Activated naive CD8-positive, alpha-beta T cell (primary cell): Measurements from ENCODE around the gene CDC16.

Source experiments
- H3K27ac Mint-ChIP-seq: one replicate; pipeline ENCODE4 v1.8.0; 2021; ENCODE audit warnings: mixed read lengths
- H3K27me3 Mint-ChIP-seq: one replicate; pipeline ENCODE4 v1.8.0; 2021; ENCODE audit warnings: mixed read lengths
- H3K36me3 Mint-ChIP-seq: one replicate; pipeline ENCODE4 v1.8.0; 2021; ENCODE audit warnings: mixed read lengths
- H3K4me1 Mint-ChIP-seq: one replicate; pipeline ENCODE4 v1.8.0; 2021; ENCODE audit warnings: low read depth, mixed read lengths
- H3K4me3 Mint-ChIP-seq: one replicate; pipeline ENCODE4 v1.8.0; 2021; ENCODE audit warnings: mild to moderate bottlenecking, mixed read lengths
- H3K9me3 Mint-ChIP-seq: one replicate; pipeline ENCODE4 v1.8.0; 2021; ENCODE audit warnings: low read depth, mixed read lengths

The CDC16 gene

DNA sequence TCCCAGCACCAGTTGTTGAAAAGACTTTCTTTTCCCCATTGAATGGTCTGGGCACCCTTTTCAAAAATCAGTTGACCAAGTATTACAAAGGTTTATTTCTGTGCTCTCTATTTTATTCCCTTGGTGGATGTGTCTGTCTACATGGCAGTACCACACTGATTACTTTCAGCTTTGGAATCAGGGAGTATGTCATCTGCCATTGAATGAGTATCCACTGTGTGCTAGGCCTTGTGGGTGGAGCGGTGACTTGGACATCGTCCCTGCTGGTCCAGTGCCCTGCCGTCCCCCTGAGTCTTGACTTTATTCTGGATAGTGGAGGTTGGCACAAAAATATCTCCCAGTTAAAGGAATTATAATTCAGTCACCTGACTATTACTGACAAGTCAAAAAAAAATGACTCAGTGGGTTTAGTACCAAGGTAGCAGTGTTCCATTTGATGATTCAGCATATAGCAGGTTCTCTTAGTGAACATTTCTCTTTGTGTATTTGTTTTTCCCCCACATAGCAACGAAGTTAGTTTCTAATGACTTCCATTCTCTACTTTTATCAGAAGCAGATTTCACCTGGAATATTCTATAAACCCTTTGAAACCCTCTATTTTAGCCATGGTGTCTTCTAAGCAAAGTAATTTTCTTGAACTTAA is 50.6 kb downstream of the CDC16 start:
- Mint-ChIP-seq H3K27me3 (no peaks in the 10 kb centered on the region), H3K36me3 (peaks cover 16% of the 10 kb centered on the region), H3K4me1 (peaks cover 37% of the 10 kb centered on the region), H3K9me3 (no peaks in the 10 kb centered on the region), H3K27ac (peak overlapping the region; percentile 16), H3K4me3 (no peak overlapping the region)

DNA sequence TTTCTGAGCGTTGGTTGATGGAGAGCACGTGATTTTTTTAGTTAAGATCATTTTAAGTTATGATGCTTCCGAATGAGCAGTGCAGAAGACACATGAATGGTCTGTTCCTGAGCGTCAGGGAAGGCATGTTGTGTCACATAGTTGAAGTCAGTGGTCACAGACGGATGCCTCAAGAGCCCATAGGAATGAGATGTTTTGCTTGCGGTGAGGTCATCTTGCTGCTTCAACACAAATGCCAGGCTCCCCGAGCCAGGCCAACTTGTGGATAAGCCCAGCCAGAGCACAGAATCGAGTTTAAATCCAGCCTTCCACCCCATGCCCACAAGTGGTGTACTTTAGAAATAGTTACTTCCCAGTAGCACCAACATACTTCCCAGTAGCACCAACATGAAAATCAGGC is 52.1 kb downstream of the CDC16 start:
- Mint-ChIP-seq H3K36me3 (peaks cover 16% of the 10 kb centered on the region), H3K4me1 (peaks cover 31% of the 10 kb centered on the region), H3K27ac (no peak overlapping the region), H3K9me3 (no peaks in the 10 kb centered on the region), H3K27me3 (no peaks in the 10 kb centered on the region), H3K4me3 (no peak overlapping the region)

GRCh38 chr13:114288157-114288591 is 53.5 kb downstream of the CDC16 start:
- H3K27me3 Mint-ChIP-seq, result no peaks in the 10 kb centered on the region
- H3K4me3 Mint-ChIP-seq, result no peak overlapping the region
- H3K27ac Mint-ChIP-seq, result no peak overlapping the region
- H3K9me3 Mint-ChIP-seq, result no peaks in the 10 kb centered on the region
- H3K36me3 Mint-ChIP-seq, result peaks cover 16% of the 10 kb centered on the region
- peaks cover 27% of the 10 kb centered on the region for H3K4me1 Mint-ChIP-seq

DNA sequence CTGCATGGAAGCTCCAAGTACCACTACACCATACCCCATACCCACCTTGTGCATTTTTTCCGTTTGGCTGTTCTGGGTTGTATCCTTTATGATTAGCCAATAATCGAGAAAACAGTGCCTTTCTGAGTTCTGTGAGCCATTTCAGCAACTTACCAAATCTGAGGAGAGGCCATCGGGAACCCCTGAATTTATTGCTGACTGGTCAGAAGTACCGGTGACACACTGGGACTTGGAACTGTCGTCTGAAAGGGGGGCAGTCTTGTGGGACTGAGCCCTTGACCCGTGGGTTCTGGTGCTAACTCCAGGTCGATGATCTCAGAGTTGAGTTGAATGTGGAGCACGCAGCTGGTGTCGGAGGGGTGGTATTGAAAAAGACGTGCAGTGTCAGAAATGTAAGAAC is 61.8 kb downstream of the CDC16 start:
- peak overlapping the region; percentile 41 for H3K27ac Mint-ChIP-seq
- H3K4me3 Mint-ChIP-seq, result no peak overlapping the region
- peaks cover under 1% of the 10 kb centered on the region for H3K36me3 Mint-ChIP-seq
- no peaks in the 10 kb centered on the region for H3K27me3 Mint-ChIP-seq
- no peaks in the 10 kb centered on the region for H3K9me3 Mint-ChIP-seq
- H3K4me1 Mint-ChIP-seq, result no peaks in the 10 kb centered on the region

DNA sequence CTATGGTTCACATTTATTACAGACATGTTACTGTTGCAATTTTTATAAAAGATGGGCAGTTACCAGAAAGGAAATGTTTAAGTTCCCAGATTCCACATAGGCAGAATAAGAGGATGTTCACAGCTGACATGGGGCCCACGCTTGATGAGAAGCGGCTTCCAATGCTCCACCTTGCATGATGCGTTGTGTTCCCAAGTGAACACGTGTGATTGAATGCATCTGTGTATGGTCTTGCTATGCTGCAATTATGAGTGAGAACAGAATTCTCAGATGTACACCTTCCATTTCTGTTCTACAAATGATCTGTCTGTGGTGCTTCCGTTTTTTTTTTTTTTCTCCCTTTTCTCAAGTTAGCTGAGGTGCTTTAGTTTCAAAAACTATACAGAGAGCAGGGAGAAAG is 62.2 kb downstream of the CDC16 start:
- no peaks in the 10 kb centered on the region for H3K4me1 Mint-ChIP-seq
- no peak overlapping the region for H3K27ac Mint-ChIP-seq
- H3K27me3 Mint-ChIP-seq, result no peaks in the 10 kb centered on the region
- no peak overlapping the region for H3K4me3 Mint-ChIP-seq
- no peaks in the 10 kb centered on the region for H3K9me3 Mint-ChIP-seq
- H3K36me3 Mint-ChIP-seq, result peaks cover 3% of the 10 kb centered on the region

- Mint-ChIP-seq H3K4me3 (no peak overlapping the region), H3K36me3 (peaks cover 3% of the 10 kb centered on the region), H3K27ac (no peak overlapping the region)
Measured at GRCh38 chr13:114298866-114299265, 64.2 kb downstream of the CDC16 start.

GRCh38 chr13:114299604-114300305 is 65.1 kb downstream of the CDC16 start:
- Mint-ChIP-seq H3K27ac (no peak overlapping the region), H3K9me3 (no peaks in the 10 kb centered on the region), H3K4me1 (no peaks in the 10 kb centered on the region), H3K36me3 (peaks cover 3% of the 10 kb centered on the region), H3K27me3 (no peaks in the 10 kb centered on the region), H3K4me3 (no peak overlapping the region)

More at GRCh38 chr13:114298866-114299265, 64.2 kb downstream of the CDC16 start:
- H3K27me3 Mint-ChIP-seq, result no peaks in the 10 kb centered on the region
- no peaks in the 10 kb centered on the region for H3K4me1 Mint-ChIP-seq
- H3K9me3 Mint-ChIP-seq, result no peaks in the 10 kb centered on the region

DNA sequence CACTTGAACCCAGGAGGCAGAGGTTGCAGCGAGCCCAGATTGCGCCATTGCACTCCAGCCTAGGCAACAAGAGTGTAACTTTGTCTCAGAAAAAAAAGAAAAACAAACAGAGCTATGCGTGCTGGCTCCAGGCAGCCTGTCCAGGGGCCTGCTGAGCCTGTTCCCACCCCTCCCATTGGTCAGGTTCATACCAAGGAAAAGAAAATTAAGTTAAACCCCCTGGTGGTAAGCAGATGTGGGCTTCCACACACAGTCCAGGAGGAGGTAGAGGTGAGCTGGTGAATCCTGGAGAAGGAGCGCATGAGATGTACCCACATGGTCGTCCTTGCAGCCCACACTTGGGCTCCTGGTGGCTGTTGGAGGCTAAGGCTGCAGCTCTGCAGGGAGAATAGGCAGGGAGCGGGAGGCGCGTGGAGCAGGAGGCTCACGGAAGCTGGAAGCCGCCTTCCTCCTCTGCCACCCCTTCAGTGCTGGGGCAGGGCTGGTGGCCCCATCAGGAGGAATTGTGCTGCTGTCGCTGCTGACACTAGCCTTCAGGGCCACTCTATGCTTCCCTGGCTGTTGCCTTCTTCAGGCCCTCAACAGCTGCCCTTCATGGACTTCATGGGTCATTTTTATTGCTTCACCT is 69.1 kb downstream of the CDC16 start:
- H3K27me3 Mint-ChIP-seq, result no peaks in the 10 kb centered on the region
- H3K36me3 Mint-ChIP-seq, result peaks cover 6% of the 10 kb centered on the region
- H3K9me3 Mint-ChIP-seq, result no peaks in the 10 kb centered on the region
- no peak overlapping the region for H3K4me3 Mint-ChIP-seq
- H3K27ac Mint-ChIP-seq, result no peak overlapping the region
- H3K4me1 Mint-ChIP-seq, result no peaks in the 10 kb centered on the region

DNA sequence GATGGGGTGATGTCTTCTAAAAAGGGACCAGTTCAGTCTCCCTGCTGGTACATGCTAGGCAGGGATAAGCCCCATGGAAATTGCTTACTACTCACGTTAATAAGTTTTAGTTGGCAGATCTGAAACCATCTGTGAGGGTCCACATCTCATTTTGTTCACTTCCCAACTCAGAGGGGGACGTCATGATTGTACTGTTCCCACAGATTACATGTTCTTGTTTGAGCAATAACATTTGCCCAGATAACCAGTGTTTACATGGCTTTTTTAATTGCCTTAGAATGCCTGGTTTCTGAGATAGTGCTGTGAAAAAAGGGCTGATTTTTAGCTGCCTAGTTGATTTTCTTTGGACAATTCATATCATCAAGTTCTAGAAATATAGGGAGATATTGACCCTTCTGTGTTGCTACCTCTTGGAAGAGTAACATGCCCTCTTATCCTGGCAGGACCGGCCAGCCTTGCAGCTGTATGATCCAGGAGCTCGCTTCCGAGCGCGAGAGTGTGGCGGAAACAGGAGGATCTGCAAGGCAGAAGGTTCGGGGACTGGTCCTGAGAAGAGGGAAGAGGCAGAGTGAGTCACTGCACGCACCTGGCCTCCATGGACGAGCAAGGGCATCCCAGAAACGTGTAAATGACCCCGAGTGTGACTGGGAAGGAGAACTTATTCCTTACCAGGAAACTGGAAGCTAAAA is 69.8 kb downstream of the CDC16 start:
- Mint-ChIP-seq H3K36me3 (peaks cover 6% of the 10 kb centered on the region), H3K27me3 (no peaks in the 10 kb centered on the region), H3K4me1 (no peaks in the 10 kb centered on the region), H3K27ac (no peak overlapping the region), H3K4me3 (no peak overlapping the region), H3K9me3 (no peaks in the 10 kb centered on the region)

DNA sequence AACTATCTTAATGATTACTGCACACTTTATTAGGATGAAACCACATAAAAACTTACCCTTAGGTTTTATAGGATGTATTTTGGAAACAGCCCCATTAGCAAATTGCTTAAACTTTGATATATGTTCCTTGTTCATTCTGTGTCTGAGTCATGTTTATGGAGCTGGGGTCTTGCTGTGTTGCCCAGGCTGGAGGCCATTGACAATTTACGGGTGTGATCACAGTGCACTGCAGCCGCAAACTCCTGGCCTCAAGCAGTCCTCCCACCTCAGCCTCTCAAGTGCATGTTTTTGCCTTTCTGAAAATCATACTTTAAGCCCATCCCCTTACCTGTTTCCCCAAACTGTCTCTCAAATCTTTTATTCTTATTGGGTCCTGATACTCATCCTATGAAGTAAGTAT is 74.4 kb downstream of the CDC16 start:
- H3K27ac Mint-ChIP-seq, result no peak overlapping the region
- peaks cover 3% of the 10 kb centered on the region for H3K36me3 Mint-ChIP-seq
- no peaks in the 10 kb centered on the region for H3K27me3 Mint-ChIP-seq
- H3K9me3 Mint-ChIP-seq, result no peaks in the 10 kb centered on the region
- H3K4me3 Mint-ChIP-seq, result no peak overlapping the region
- H3K4me1 Mint-ChIP-seq, result peaks cover 14% of the 10 kb centered on the region

DNA sequence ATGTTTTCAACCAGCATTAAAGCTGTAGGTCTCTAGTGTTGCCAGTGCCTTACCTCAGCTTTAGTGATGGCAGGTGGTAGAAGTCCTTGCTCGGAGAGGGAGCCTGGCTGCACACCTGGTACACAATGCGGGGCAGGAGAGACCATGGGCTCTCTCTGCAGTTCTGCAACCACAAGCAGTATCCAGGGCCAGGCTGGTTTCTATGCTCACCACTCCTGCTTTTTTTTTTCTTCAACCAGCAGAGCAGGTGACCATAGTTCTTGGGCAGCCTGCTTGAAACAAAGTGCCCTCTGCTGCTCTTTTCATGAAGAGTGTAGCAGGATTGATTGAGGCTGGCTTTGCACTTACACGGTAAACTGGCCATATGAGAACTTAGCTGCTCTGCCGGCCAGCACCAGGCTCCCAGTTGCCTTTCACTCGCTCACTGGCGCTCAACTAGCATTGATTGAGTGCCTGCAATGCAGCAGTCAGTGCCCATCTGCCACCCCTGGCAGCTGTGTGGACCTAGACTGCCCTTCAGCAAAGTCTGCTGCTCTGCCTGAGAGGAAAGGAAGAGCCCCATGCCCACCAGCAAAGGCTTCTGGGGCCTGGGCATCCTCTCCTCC is 75.2 kb downstream of the CDC16 start:
- H3K36me3 Mint-ChIP-seq, result peaks cover 3% of the 10 kb centered on the region
- H3K4me1 Mint-ChIP-seq, result peaks cover 15% of the 10 kb centered on the region
- H3K4me3 Mint-ChIP-seq, result no peak overlapping the region
- no peaks in the 10 kb centered on the region for H3K9me3 Mint-ChIP-seq
- H3K27me3 Mint-ChIP-seq, result no peaks in the 10 kb centered on the region
- H3K27ac Mint-ChIP-seq, result no peak overlapping the region

- no peak overlapping the region for H3K4me3 Mint-ChIP-seq
- no peaks in the 10 kb centered on the region for H3K27me3 Mint-ChIP-seq
- H3K27ac Mint-ChIP-seq, result no peak overlapping the region
- peaks cover 26% of the 10 kb centered on the region for H3K4me1 Mint-ChIP-seq
- H3K9me3 Mint-ChIP-seq, result no peaks in the 10 kb centered on the region
- H3K36me3 Mint-ChIP-seq, result peaks cover 6% of the 10 kb centered on the region
Measured at GRCh38 chr13:114310956-114311355, 76.3 kb downstream of the CDC16 start.

- Mint-ChIP-seq H3K4me3 (no peak overlapping the region), H3K4me1 (peaks cover 26% of the 10 kb centered on the region), H3K9me3 (no peaks in the 10 kb centered on the region), H3K27ac (no peak overlapping the region), H3K27me3 (no peaks in the 10 kb centered on the region), H3K36me3 (peaks cover 6% of the 10 kb centered on the region)
Measured at GRCh38 chr13:114311387-114311786, 76.7 kb downstream of the CDC16 start.

GRCh38 chr13:114311908-114312307 is 77.2 kb downstream of the CDC16 start:
- peaks cover 30% of the 10 kb centered on the region for H3K4me1 Mint-ChIP-seq
- no peak overlapping the region for H3K4me3 Mint-ChIP-seq
- H3K27me3 Mint-ChIP-seq, result no peaks in the 10 kb centered on the region
- H3K9me3 Mint-ChIP-seq, result no peaks in the 10 kb centered on the region
- no peak overlapping the region for H3K27ac Mint-ChIP-seq
- H3K36me3 Mint-ChIP-seq, result peaks cover 5% of the 10 kb centered on the region
